Measurements from ENCODE around the gene CBLL1.

DNA sequence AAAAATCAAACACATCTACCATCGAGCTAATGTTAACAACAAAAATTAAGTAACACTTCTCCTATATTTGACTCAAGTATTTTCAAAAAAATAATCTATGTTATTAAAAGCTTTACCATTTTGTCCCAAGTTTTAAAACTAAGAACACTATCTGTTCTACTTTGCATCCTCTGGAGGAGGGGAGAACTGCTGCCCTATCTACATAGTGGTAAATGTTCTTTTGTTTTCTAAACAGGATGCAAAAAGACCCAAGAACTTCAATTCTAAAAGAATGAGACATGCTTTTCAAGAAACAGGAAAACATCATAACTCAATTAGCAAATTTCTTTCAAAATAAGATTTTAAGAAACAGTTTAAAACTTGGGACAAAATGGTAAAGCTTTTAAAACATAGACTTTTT, 44.3 kb downstream of the CBLL1 start:
- TF ChIP-seq, protein P1, sequence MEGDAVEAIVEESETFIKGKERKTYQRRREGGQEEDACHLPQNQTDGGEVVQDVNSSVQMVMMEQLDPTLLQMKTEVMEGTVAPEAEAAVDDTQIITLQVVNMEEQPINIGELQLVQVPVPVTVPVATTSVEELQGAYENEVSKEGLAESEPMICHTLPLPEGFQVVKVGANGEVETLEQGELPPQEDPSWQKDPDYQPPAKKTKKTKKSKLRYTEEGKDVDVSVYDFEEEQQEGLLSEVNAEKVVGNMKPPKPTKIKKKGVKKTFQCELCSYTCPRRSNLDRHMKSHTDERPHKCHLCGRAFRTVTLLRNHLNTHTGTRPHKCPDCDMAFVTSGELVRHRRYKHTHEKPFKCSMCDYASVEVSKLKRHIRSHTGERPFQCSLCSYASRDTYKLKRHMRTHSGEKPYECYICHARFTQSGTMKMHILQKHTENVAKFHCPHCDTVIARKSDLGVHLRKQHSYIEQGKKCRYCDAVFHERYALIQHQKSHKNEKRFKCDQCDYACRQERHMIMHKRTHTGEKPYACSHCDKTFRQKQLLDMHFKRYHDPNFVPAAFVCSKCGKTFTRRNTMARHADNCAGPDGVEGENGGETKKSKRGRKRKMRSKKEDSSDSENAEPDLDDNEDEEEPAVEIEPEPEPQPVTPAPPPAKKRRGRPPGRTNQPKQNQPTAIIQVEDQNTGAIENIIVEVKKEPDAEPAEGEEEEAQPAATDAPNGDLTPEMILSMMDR (IDR thresholded peaks at IDR 0.05; ENCODE audit: borderline replicate concordance, extremely low read depth, low read length, poor library complexity, severe bottlenecking) = no peak
- TF ChIP-seq EZH2 (IDR thresholded peaks at IDR 0.05; ENCODE audit: borderline replicate concordance, low read depth, low read length, severe bottlenecking) = no peak

Data from DND-41 (cell line).